ENCODE data around the gene KDM8. TPM values are rescaled to one million over a fixed set of nuclear protein-coding genes. Genes with fewer than 3 reads are reported as not detected.
A peak's percentile ranks its signal among the peaks of the same experiment; 100 is the strongest.

KDM8 gene
- total and polyA plus RNA-seq, 7 donors = 2.5 to 6.8 (median 5.1) TPM

DNA sequence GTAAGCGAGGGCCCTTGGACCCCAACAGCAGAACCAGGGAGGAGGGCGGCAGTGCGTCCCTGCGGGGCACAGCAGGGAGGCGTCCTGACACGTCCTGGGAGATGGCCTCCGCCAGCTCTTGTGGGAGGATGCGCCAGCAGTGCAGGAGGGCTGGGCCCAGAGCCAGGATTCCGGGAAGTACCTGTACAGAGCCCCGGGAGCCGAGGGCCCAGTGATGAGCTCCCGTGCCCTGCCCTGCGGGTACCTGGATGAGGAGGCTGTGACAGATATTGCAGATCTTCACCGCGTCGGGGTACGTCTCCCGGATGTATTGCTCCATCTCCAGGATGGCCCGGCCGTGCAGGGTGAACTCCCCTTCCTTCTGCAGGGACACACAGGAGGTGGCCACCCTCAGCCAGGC is 23.1 kb downstream of the KDM8 start:
- H3K27me3 ChIP-seq = no peaks in the 10 kb centered on the region
- no peak overlapping the region for H3K4me3 ChIP-seq
- no peak for DNase-seq
- WGBS, 2 donors = 25 to 68% methylated on average over 20 of the region's 20 CpGs
- no peaks in the 10 kb centered on the region for H3K9me3 ChIP-seq
- TF ChIP-seq POLR2A (IDR thresholded peaks at IDR 0.05) (no peak), POLR2AphosphoS5 (IDR thresholded peaks at IDR 0.05) (no peak), EP300 (IDR thresholded peaks at IDR 0.05) (no peak)
- TF ChIP-seq, protein P1, sequence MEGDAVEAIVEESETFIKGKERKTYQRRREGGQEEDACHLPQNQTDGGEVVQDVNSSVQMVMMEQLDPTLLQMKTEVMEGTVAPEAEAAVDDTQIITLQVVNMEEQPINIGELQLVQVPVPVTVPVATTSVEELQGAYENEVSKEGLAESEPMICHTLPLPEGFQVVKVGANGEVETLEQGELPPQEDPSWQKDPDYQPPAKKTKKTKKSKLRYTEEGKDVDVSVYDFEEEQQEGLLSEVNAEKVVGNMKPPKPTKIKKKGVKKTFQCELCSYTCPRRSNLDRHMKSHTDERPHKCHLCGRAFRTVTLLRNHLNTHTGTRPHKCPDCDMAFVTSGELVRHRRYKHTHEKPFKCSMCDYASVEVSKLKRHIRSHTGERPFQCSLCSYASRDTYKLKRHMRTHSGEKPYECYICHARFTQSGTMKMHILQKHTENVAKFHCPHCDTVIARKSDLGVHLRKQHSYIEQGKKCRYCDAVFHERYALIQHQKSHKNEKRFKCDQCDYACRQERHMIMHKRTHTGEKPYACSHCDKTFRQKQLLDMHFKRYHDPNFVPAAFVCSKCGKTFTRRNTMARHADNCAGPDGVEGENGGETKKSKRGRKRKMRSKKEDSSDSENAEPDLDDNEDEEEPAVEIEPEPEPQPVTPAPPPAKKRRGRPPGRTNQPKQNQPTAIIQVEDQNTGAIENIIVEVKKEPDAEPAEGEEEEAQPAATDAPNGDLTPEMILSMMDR (IDR thresholded peaks at IDR 0.05) = no peak
- peaks cover 0 to 20% (median 18%) of the 10 kb centered on the region in 4 donors for H3K4me1 ChIP-seq
- no peak overlapping the region for H3K27ac ChIP-seq
- peaks cover 0 to 41% (median 7%) of the 10 kb centered on the region in 4 donors for H3K36me3 ChIP-seq
- intact Hi-C loops (cut with DNase I) = no loop called here

DNA sequence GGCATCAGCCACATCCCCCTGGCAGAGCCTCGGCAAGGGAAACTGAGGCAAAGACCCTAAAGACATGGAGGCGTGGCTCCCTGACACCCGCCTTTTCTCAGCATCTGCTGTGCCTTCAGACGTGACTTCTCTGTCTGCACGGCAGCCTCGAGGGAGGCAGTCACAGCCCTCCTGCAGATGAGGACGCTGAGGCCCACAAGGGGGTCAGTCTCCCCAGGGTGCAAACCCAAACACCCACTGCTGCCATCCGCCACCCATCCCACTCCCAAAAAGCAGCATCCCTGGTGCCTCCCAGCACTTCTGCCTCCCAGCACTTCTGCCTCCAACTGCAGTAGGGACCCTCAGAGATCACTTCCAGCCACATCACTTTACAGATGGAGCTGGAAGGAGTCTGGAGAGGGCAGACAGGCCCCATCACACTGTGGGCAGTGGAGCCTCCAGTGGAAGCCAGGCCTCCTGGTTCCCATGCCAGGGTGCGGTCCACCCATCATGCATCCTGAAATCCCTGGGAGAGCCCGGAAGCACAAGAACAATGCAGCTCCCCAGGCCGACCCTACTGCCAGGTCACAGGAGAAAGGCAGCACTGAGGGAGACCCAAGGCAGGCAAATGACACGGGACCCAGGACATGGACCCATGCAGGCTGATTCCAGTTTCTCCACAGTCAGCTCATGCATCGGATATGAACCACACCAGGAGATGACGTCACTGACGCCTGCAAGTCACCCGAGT is 23.8 kb downstream of the KDM8 start:
- Histone ChIP-seq H3K36me3 (peaks cover 0 to 48% (median 14%) of the 10 kb centered on the region in 4 donors), H3K27me3 (no peaks in the 10 kb centered on the region), H3K9me3 (no peaks in the 10 kb centered on the region), H3K4me1 (peaks cover 0 to 14% (median 12%) of the 10 kb centered on the region in 4 donors), H3K4me3 (no peak overlapping the region), H3K27ac (no peak overlapping the region)
- TF ChIP-seq EP300 (IDR thresholded peaks at IDR 0.05) (no peak), POLR2AphosphoS5 (IDR thresholded peaks at IDR 0.05) (no peak), POLR2A (IDR thresholded peaks at IDR 0.05) (no peak)
- TF ChIP-seq, protein P1 (IDR thresholded peaks at IDR 0.05) = no peak
- intact Hi-C loops (cut with DNase I) = no loop called here
- DNase-seq = no peak
- 78 to 82% methylated on average over 16 of the region's 16 CpGs for WGBS, 2 donors

DNA sequence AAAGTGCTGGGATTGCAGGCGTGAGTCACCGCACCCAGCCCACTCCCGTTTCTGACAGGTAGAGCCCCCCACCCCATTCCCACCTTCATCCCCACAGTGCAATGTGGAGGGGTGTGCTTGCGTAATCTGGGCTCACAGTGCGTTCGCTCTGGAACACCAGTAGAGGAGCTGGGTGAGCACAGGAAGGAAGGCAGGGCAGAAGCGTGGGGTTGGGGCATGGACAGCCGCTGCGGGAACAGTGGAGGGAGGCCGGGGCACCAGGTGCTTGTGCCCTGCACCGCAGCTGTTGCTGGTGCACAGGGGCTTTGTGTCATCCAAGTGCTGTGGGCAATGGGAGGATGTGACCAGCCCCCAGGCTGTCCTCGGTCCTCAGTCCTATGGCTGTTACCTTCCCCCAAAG is 24.7 kb downstream of the KDM8 start:
- DNase-seq = no peak
- Histone ChIP-seq H3K4me3 (no peak overlapping the region), H3K27me3 (no peaks in the 10 kb centered on the region), H3K4me1 (peaks cover 0 to 5% (median 3%) of the 10 kb centered on the region in 4 donors), H3K36me3 (peaks cover 0 to 55% (median 20%) of the 10 kb centered on the region in 4 donors), H3K27ac (no peak overlapping the region), H3K9me3 (no peaks in the 10 kb centered on the region)
- intact Hi-C loops (cut with DNase I) = no loop called here
- TF ChIP-seq EP300 (IDR thresholded peaks at IDR 0.05) (no peak), POLR2A (IDR thresholded peaks at IDR 0.05) (no peak), POLR2AphosphoS5 (IDR thresholded peaks at IDR 0.05) (no peak)
- TF ChIP-seq, protein P1 (IDR thresholded peaks at IDR 0.05) = no peak
- 73 to 85% methylated on average over 12 of the region's 12 CpGs for WGBS, 2 donors

DNA sequence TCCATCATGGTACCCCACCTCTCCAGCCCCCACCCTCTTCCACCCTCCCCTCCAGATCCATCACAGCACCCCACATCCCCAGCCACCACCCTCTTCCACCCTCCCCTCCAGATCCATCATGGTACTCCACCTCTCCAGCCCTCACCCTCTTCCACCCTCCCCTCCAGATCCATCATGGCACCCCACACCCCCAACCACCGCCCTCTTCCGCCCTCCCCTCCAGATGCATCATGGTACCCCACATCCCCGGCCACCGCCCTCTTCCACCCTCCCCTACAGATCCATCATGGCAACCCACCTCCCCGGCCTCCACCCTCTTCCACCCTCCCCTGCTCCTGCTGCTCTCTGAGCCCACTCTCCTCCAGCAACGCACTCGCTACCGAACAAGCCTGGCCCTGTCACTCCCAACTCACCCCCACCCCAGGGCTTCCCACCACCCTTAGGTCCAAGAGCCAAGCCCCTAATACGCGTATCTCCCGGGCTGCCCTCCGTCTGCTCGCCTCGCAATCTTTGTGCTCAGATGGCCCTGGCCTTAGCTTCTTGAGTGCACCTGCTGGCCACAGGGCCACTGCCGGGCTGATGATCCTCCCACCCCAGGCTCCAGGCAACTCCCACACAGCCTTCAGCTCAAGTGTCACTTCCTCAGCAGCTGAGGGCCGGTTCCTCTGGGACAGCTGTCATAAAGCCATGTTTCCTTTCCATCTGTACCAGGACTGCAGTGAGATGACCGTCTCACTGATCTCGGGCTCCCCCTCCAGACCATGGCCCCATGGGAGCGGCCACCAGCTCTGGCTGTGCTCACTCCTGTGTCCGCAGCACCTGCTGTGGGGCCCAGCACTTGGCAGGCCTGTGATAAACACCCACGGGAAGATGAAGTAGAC is 25.5 kb downstream of the KDM8 start:
- 76 to 77% methylated on average over 21 of the region's 21 CpGs for WGBS, 2 donors
- peaks cover 0 to 63% (median 20%) of the 10 kb centered on the region in 4 donors for H3K36me3 ChIP-seq
- DNase-seq = peak; percentile 64
- no peaks in the 10 kb centered on the region for H3K4me1 ChIP-seq
- no peaks in the 10 kb centered on the region for H3K27me3 ChIP-seq
- no peak overlapping the region for H3K4me3 ChIP-seq
- TF ChIP-seq POLR2A (IDR thresholded peaks at IDR 0.05) (no peak), POLR2AphosphoS5 (IDR thresholded peaks at IDR 0.05) (no peak), EP300 (IDR thresholded peaks at IDR 0.05) (no peak)
- TF ChIP-seq, protein P1 (IDR thresholded peaks at IDR 0.05) = no peak
- H3K27ac ChIP-seq = no peak overlapping the region
- no peaks in the 10 kb centered on the region for H3K9me3 ChIP-seq
- intact Hi-C loops (cut with DNase I) = no loop called here

All from sigmoid colon (tissue), 7 donors.